ENCODE measurements around the gene CCDC178. TPM values are rescaled to one million over a fixed set of nuclear protein-coding genes. Genes with fewer than 3 reads are reported as not detected.

Gene CCDC178
- total and polyA plus RNA-seq, 2 donors (not counting 3 experiments of a cell fraction or from before 2014, with no cell fraction given) = 0.80 to 1.6 TPM

DNA sequence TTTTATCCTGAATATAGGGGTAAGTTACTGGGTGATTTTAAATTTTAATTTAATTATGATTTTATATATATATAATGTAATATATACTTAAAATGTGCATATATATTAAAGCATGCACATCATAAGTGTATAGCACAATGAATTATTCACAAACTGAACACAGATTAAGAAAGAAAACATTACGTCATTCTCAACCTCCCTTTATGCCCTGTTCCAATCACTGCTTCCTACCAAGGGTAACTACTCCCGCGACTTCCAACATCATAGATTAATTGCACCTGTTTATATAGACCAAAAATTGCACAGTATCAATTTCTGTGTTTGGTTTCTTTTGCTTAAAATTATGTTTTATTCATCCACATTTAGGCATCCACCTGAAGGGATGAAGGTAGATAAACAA is 366.4 kb downstream of the CCDC178 start:
- no peaks in the 10 kb centered on the region for H3K9me3 ChIP-seq (replicated peaks; ENCODE audit: control insufficient read depth, insufficient read depth, low read length)
- no TSS peak for BruUV-seq (replicated peaks)
- no peaks in the 10 kb centered on the region for H3K79me2 ChIP-seq (ENCODE audit: control insufficient read depth, insufficient read depth, low read length)
- no peaks in the 10 kb centered on the region for H3K36me3 ChIP-seq (ENCODE audit: control insufficient read depth in 2 of 2, extremely low read depth in 1 of 2, insufficient read depth in 2 of 2, low read length in 2 of 2)
- intact Hi-C loops (cut with micrococcal nuclease) = no loop called here
- FAIRE-seq (no peak), DNase-seq (ENCODE audit: low read depth, low spot score) (no peak)
- CTCF ChIA-PET = interaction anchor here (1.1 kb wide), 1 partner anchor 128 kb away, joined by 3 read pairs; no protein-coding TSS in a partner anchor
- no peak overlapping the region for H2AFZ ChIP-seq (ENCODE audit: low read depth, low read length)
- H3K9ac ChIP-seq (replicated peaks; ENCODE audit: extremely low read depth, insufficient read depth, low read length) = no peak overlapping the region
- POLR2A ChIA-PET = no interaction called here
- TF ChIP-seq, protein P1, sequence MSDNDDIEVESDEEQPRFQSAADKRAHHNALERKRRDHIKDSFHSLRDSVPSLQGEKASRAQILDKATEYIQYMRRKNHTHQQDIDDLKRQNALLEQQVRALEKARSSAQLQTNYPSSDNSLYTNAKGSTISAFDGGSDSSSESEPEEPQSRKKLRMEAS (IDR thresholded peaks at IDR 0.05; ENCODE audit: insufficient read depth, insufficient read length) = no peak
- TF ChIP-seq MYC (IDR thresholded peaks at IDR 0.05; ENCODE audit: low read depth, low read length) (no peak), EZH2 (IDR thresholded peaks at IDR 0.05; ENCODE audit: borderline replicate concordance, low read depth, low read length, severe bottlenecking) (no peak)
- TF ChIP-seq, protein P2, sequence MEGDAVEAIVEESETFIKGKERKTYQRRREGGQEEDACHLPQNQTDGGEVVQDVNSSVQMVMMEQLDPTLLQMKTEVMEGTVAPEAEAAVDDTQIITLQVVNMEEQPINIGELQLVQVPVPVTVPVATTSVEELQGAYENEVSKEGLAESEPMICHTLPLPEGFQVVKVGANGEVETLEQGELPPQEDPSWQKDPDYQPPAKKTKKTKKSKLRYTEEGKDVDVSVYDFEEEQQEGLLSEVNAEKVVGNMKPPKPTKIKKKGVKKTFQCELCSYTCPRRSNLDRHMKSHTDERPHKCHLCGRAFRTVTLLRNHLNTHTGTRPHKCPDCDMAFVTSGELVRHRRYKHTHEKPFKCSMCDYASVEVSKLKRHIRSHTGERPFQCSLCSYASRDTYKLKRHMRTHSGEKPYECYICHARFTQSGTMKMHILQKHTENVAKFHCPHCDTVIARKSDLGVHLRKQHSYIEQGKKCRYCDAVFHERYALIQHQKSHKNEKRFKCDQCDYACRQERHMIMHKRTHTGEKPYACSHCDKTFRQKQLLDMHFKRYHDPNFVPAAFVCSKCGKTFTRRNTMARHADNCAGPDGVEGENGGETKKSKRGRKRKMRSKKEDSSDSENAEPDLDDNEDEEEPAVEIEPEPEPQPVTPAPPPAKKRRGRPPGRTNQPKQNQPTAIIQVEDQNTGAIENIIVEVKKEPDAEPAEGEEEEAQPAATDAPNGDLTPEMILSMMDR (IDR thresholded peaks at IDR 0.05; ENCODE audit: extremely low read depth in 1 of 2, insufficient read depth in 1 of 2, low read depth in 1 of 2, low read length in 2 of 2) = no peak
- dilution Hi-C loops (cut with MboI; ENCODE audit: extremely low pct_ligation_motif_present, low sequenced_read_pairs) = no loop called here
- no peak overlapping the region for H3K4me2 ChIP-seq (ENCODE audit: insufficient read depth, low read length)
- H3K4me3 ChIP-seq (replicated peaks in 1 of 3; ENCODE audit: insufficient read depth in 1 of 3, low read depth in 1 of 3, low read length in 3 of 3) = no peak overlapping the region
- H3K4me1 ChIP-seq (ENCODE audit: control insufficient read depth, extremely low read depth, insufficient read depth, low read length) = no peaks in the 10 kb centered on the region
- H3K27me3 ChIP-seq (ENCODE audit: control insufficient read depth in 2 of 2, insufficient read depth in 2 of 2, low read length in 2 of 2) = no peaks in the 10 kb centered on the region
- H4K20me1 ChIP-seq (replicated peaks; ENCODE audit: control insufficient read depth, extremely low read depth, insufficient read depth, low read length) = no peaks in the 10 kb centered on the region
- no peak overlapping the region for H3K27ac ChIP-seq (ENCODE audit: insufficient read depth, low read depth, low read length)
- no peaks in the 10 kb centered on the region for H3K9me1 ChIP-seq (replicated peaks; ENCODE audit: control insufficient read depth, extremely low read depth, insufficient read depth, low read length)

DNA sequence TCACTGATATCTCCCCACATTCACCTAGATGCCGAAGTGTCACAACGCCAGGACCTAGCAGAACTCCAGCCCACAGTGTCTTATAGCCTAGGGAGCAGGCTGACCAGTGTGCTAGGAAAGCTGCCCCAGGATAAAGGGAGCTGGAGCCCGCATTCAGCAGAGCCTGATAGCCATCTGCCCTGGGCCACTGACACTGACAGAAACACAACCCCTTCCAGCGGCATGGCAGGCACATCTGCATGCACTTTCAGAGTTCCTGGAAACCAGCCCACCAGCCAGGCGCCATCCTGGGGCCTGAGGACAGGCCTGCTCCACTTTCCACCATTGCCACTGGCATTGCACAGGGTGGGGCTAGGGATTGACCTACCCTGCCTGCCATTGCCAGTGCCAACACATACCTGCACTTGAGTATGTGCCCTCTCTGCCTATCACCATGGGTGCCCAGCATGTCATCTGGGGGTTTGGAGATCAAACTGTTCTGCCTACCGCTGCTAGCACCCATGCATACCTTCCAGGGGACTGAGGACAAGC is 377.6 kb downstream of the CCDC178 start:
- no peak overlapping the region for H3K27ac ChIP-seq (ENCODE audit: insufficient read depth, low read depth, low read length)
- CTCF ChIA-PET = no interaction called here
- no peaks in the 10 kb centered on the region for H4K20me1 ChIP-seq (replicated peaks; ENCODE audit: control insufficient read depth, extremely low read depth, insufficient read depth, low read length)
- no TSS peak for BruUV-seq (replicated peaks)
- POLR2A ChIA-PET = no interaction called here
- H3K9me1 ChIP-seq (replicated peaks; ENCODE audit: control insufficient read depth, extremely low read depth, insufficient read depth, low read length) = no peaks in the 10 kb centered on the region
- intact Hi-C loops (cut with micrococcal nuclease) = loop anchor here (10.0 kb wide), 1 partner anchor 118 kb away; no protein-coding TSS in a partner anchor
- H3K9me3 ChIP-seq (replicated peaks; ENCODE audit: control insufficient read depth, insufficient read depth, low read length) = no peaks in the 10 kb centered on the region
- H2AFZ ChIP-seq (ENCODE audit: low read depth, low read length) = no peak overlapping the region
- H3K27me3 ChIP-seq (ENCODE audit: control insufficient read depth in 2 of 2, insufficient read depth in 2 of 2, low read length in 2 of 2) = no peaks in the 10 kb centered on the region
- FAIRE-seq (no peak), DNase-seq (ENCODE audit: low read depth, low spot score) (no peak)
- TF ChIP-seq GATA2 (IDR thresholded peaks at IDR 0.05; ENCODE audit: insufficient read depth, insufficient read length, low read depth, low read length) = no peak
- TF ChIP-seq, protein P1 (IDR thresholded peaks at IDR 0.05; ENCODE audit: insufficient read depth, insufficient read length) = no peak
- TF ChIP-seq, protein P2 (IDR thresholded peaks at IDR 0.05; ENCODE audit: extremely low read depth in 1 of 2, insufficient read depth in 1 of 2, low read depth in 1 of 2, low read length in 2 of 2) = no peak
- no peak for TF ChIP-seq POLR2A (IDR thresholded peaks at IDR 0.05; ENCODE audit: low read depth, low read length)
- no peak for TF ChIP-seq POLR2AphosphoS5 (IDR thresholded peaks at IDR 0.05; ENCODE audit: insufficient read depth, low read depth, low read length)
- no peak for TF ChIP-seq FOS (IDR thresholded peaks at IDR 0.05; ENCODE audit: borderline replicate concordance, insufficient read depth, low read length)
- TF ChIP-seq MYC (IDR thresholded peaks at IDR 0.05; ENCODE audit: low read depth, low read length) = no peak
- no peak for TF ChIP-seq EZH2 (IDR thresholded peaks at IDR 0.05; ENCODE audit: borderline replicate concordance, low read depth, low read length, severe bottlenecking)
- no peak for TF ChIP-seq JUN (IDR thresholded peaks at IDR 0.05; ENCODE audit: borderline replicate concordance, insufficient read depth, insufficient read length, low read depth)
- no peak overlapping the region for H3K4me3 ChIP-seq (replicated peaks in 1 of 3; ENCODE audit: insufficient read depth in 1 of 3, low read depth in 1 of 3, low read length in 3 of 3)
- H3K4me2 ChIP-seq (ENCODE audit: insufficient read depth, low read length) = no peak overlapping the region
- H3K4me1 ChIP-seq (ENCODE audit: control insufficient read depth, extremely low read depth, insufficient read depth, low read length) = no peaks in the 10 kb centered on the region
- H3K79me2 ChIP-seq (ENCODE audit: control insufficient read depth, insufficient read depth, low read length) = no peaks in the 10 kb centered on the region
- H3K36me3 ChIP-seq (ENCODE audit: control insufficient read depth in 2 of 2, extremely low read depth in 1 of 2, insufficient read depth in 2 of 2, low read length in 2 of 2) = no peaks in the 10 kb centered on the region
- dilution Hi-C loops (cut with MboI; ENCODE audit: extremely low pct_ligation_motif_present, low sequenced_read_pairs) = no loop called here
- no peak overlapping the region for H3K9ac ChIP-seq (replicated peaks; ENCODE audit: extremely low read depth, insufficient read depth, low read length)
